A172 (cell line): ENCODE results near the gene BICD1. TPM values are rescaled to one million over a fixed set of nuclear protein-coding genes. Genes with fewer than 3 reads are reported as not detected.
"Not testable (repeated sequence)": the region's sequence is repeated elsewhere in the genome, so short reads cannot be mapped to it uniquely, and the experiment has no call there.

Experiments used
- DNase-seq: peaks from one replicate; pipeline ENCODE4 v3.0.0-alpha.2; 2015; ENCODE audit warnings: low spot score
- total RNA-seq: library from RNA; depleted of rRNA; stranded (reverse); fragments of >200 nt; shearing (Covaris generic); gene quantifications from 2 replicates; pipeline ENCODE4 v1.2.3, GENCODE V29; 2014; rRNA removed

BICD1 gene
- total RNA-seq = 6.6 and 10.0 TPM in 2 replicates

DNA sequence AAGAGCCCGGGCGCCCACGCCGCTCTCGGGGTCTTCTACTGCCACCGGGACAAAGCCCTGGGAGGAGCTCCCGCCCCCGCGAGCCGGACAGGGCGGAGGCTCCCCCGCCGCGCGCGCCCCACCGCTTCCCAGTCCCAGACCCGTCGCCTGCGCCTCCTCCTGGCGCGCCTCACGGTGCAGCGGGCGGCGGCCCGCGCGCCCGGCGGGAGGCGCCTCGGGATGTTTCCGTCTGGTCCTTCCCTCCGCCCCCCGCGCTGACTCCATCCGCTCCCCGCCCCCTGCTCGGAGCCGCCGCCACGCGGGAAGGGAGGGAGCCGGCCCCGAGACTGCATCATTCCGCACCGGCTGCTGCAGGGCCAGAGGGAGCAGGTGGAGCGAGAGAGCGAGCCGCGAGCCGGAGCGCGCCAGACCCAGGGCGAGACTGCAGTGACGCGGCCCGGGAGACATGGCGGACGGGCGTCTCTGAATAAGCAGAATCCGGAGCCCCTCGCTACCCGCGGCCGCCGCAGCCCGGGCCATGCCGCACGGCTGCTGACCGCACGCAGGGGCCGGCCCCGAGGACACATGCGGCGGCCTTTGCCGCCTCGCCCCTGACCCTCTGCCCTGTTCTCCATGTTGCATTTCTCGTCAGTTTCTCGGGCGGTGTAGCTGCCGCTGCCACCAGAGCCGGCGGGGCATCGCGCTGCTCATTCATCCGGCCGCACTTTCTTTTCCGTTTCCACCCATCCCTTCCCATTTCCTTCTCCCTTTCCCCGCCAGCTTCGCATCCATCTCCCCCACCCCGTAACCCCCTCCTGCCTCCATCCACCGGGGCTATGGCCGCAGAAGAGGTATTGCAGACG is at the start of gene BICD1:
Gene BICD1 (plus strand): TSS at position 331 of the 842 bp plus-strand sequence. CDS start 485 bp downstream, at position 816.
- peak; percentile 65 for DNase-seq

DNA sequence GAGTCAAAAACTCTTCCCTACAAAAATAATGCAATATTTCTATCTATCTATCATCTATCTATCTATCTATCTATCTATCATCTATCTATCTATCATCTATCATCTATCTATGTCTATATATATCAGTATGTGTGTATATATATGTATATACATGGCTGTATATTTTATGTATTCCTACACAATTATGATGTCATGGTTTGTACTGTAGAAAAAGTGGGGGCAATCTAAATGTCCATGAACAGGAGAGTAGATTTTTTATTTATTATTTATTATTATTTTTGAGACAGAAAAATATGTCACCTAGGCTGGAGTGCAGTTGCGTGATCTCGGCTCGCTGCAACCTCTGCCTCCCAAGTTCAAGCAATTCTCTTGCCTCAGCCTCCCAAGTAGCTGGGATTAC is 45.6 kb upstream of the BICD1 start:
- DNase-seq = no peak

DNA sequence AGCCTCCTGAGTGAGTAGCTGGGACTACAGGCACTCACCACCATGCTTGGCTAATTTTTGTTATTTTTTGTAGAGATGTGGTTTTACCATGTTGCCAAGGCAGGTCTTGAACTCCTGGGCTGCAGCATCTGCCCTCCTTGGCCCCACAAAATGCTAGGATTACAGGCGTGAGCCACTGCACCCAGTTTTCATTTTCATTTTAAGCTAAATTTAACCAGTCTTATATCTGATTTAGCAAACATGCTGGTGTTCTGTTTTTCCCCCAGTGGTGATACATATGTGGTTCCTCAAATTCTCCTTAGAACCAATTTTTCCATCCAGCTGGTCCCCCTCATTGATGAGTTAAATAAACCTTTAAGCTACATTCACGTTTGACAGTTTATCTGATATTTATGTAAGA is 43.8 kb upstream of the BICD1 start:
- DNase-seq = no peak

GRCh38 chr12:32063796-32064195 is 42.9 kb upstream of the BICD1 start:
- no peak for DNase-seq

GRCh38 chr12:32066206-32066605 is 40.4 kb upstream of the BICD1 start:
- DNase-seq = no peak

GRCh38 chr12:32069071-32069470 is 37.6 kb upstream of the BICD1 start:
- DNase-seq = no peak

DNA sequence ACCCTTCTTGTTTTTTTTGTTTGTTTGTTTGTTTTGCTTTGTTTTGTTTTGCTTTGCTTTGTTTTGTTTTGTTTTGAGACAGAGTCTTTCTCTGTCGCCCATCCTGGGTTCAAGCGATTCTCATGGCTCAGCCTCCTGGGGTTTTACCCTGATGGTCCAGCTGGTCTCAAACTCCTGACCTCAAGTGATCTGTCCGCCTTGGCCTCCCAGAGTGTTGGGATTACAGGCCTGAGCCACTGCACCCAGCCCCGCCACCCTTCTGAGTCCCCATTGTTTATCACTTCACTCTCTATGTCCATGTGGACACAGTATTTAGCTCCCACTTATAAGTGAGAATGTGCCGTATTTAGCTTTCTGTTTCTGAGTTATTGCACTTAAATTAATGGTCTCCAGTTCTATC is 36.9 kb upstream of the BICD1 start:
- DNase-seq = no peak

- no peak for DNase-seq
These were observed 36.3 kb upstream of the BICD1 start for GRCh38 chr12:32070370-32070769.

GRCh38 chr12:32072102-32072501 is 34.5 kb upstream of the BICD1 start:
- DNase-seq = no peak

DNA sequence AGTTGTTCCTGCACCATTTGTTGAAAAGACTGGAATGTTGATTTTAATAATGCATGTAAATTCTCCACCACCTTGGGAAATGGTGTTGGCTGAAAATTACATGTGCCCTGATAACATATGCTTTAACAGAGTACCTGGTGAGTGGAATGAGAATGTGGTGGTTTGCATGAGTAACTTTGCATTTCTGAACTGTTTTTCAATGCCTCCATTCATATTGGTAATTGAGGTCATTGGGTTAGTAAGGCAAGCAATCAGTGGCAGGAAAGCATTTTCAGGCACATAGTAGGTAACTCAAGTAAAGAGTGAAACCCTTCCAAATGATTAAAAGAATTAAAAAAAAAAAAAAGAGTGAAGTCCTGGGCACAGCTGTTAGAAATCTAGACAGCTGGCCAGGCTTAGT is 32.2 kb upstream of the BICD1 start:
- DNase-seq = no peak

DNA sequence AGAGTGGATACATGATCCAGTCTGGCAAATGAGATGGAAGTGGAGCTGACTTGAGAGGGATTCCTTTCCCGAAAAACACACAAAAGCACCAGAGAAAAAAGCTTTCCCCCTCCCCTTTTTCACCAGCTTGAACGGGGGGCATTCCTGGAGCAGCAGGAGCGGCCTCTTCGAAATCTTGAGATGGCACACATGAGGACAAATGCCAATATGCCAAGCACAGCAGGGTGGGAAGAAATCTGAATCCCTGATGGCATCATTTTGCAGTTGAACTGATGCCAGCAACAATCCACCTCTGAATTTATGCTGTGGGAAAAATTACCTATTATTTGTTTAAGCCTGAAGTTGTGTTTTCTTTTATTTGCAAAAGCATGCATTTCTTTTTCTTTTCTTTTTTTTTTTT is 29.7 kb upstream of the BICD1 start:
- DNase-seq = no peak

DNA sequence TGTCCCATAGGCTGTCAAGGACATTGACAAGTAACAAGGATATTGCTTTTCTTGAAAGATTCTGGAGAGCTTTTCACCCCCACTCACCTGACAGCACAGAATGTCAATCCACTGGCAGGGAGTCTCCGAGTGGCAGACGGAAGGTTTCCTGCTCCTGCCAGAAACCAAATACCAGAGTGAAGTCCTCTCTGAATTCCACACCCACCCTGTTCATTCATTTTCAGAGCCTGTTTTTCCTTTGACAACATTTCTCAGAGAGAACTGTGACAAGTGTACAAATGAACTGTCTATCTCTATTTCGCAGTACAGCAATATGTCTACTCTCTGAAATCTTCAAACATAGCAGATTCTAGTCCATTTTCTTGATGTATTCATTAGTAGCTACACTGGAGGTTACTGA is 26.2 kb upstream of the BICD1 start:
- DNase-seq = no peak

- DNase-seq = peak; percentile 61
These were observed 23.2 kb upstream of the BICD1 start for GRCh38 chr12:32083489-32083888.

GRCh38 chr12:32084017-32084688 is 22.5 kb upstream of the BICD1 start:
- no peak for DNase-seq

GRCh38 chr12:32084753-32085152 is 21.9 kb upstream of the BICD1 start:
- no peak for DNase-seq

GRCh38 chr12:32087306-32087705 is 19.3 kb upstream of the BICD1 start:
- no peak for DNase-seq

- no peak for DNase-seq
These were observed 17.5 kb upstream of the BICD1 start for GRCh38 chr12:32089156-32089555.

DNA sequence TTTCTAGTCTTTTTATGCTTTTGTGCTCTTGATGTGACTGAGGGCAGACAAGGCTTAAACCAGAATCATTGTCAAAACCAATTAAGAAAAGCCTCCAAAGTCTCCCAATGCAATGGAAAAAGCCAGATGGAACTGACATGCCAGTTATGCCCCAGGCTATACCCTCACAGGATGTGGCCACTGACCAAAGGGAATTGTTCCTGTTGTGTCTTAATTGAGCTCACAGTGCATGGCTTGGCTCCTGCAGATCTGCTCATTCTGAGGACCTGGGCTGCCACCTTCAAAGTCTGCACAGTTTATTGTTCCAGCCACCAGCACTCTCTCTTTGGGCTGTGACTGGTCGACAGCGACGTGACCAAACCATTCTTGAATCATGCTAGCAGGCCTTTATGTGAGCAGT is 17.1 kb upstream of the BICD1 start:
- DNase-seq = peak; percentile 45

GRCh38 chr12:32091696-32092095 is 15.0 kb upstream of the BICD1 start:
- DNase-seq = no peak

DNA sequence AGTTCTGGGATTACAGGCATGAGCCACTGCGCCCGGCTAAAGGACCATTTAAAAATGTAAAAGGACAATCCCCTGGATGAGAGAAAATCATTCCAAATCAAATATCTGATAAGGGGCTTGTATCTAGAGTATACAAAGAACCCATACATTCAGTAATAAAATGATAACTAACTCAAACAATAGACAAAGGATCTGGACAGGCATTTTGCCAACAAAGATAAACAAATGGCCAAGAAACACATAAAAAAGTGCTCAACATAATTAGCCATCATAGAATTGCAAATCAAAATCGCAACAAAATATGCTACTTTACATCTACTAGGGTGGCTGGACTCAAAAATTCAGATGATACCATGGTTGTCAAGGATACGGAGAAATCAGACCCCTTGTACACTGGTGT is 8.5 kb upstream of the BICD1 start:
- no peak for DNase-seq

GRCh38 chr12:32099275-32099674 is 7.4 kb upstream of the BICD1 start:
- not testable (repeated sequence) for DNase-seq

- DNase-seq = no peak
These were observed 6.3 kb upstream of the BICD1 start for GRCh38 chr12:32100361-32100760.

- DNase-seq = no peak
These were observed 5.8 kb upstream of the BICD1 start for GRCh38 chr12:32100888-32101287.
